Mesendoderm (in vitro differentiated cells): ENCODE data around the gene ZRSR2.

Source experiments
- DNase-seq: peaks from one replicate; pipeline ENCODE4 v3.0.0; 2013
- H2AK5ac ChIP-seq: 2 replicates; pipeline ENCODE4 v1.6.1; 2013; ENCODE audit warnings: low read length, inconsistent platforms
- H2BK120ac ChIP-seq: 2 replicates; pipeline ENCODE4 v1.6.1; 2013; ENCODE audit warnings: low read depth, mild to moderate bottlenecking, low read length, moderate library complexity, mixed read lengths
- H2BK15ac ChIP-seq: replicated peaks from 2 replicates; pipeline ENCODE4 v1.6.1; 2013; ENCODE audit warnings: low read depth, mild to moderate bottlenecking, moderate library complexity
- H2BK5ac ChIP-seq: 2 replicates; pipeline ENCODE4 v1.6.1; 2013; ENCODE audit warnings: low read length, inconsistent platforms
- H3K18ac ChIP-seq: 2 replicates; pipeline ENCODE4 v1.6.1; 2013; ENCODE audit warnings: mild to moderate bottlenecking, low read length, mixed read lengths
- H3K23ac ChIP-seq: one replicate; pipeline ENCODE4 v1.6.1; 2013; ENCODE audit warnings: low read length
- H3K27ac ChIP-seq: 2 replicates; pipeline ENCODE4 v1.5.1; 2013; ENCODE audit warnings: low read depth, mild to moderate bottlenecking, inconsistent platforms, low read length, moderate library complexity
- H3K27me3 ChIP-seq: 2 replicates; pipeline ENCODE4 v1.6.1; 2013; ENCODE audit warnings: low read length, control low read depth, mild to moderate bottlenecking, inconsistent platforms; ENCODE audit not compliant: insufficient read depth, poor library complexity
- H3K36me3 ChIP-seq: 2 replicates; pipeline ENCODE4 v1.6.1; 2013; ENCODE audit warnings: low read length, inconsistent platforms; ENCODE audit not compliant: control insufficient read depth, insufficient read depth
- H3K4ac ChIP-seq: one replicate; pipeline ENCODE4 v1.6.1; 2013; ENCODE audit warnings: low read depth, mild to moderate bottlenecking, low read length, moderate library complexity
- H3K4me1 ChIP-seq: 2 replicates; pipeline ENCODE4 v1.6.1; 2013; ENCODE audit warnings: low read depth, low read length, inconsistent platforms; ENCODE audit not compliant: control insufficient read depth
- H3K4me2 ChIP-seq: 2 replicates; pipeline ENCODE4 v1.6.1; 2013; ENCODE audit warnings: low read length
- H3K4me3 ChIP-seq: 2 replicates; pipeline ENCODE4 v1.5.1; 2013; ENCODE audit warnings: mild to moderate bottlenecking, low read length
- H3K56ac ChIP-seq: one replicate; pipeline ENCODE4 v1.6.1; 2013; ENCODE audit warnings: low read length
- H3K79me1 ChIP-seq: 2 replicates; pipeline ENCODE4 v1.6.1; 2013; ENCODE audit warnings: low read length, inconsistent platforms
- H3K79me2 ChIP-seq: 2 replicates; pipeline ENCODE4 v1.6.1; 2013; ENCODE audit warnings: mild to moderate bottlenecking, low read length; ENCODE audit not compliant: control insufficient read depth, insufficient read depth
- H3K9ac ChIP-seq: 2 replicates; pipeline ENCODE4 v1.6.1; 2013; ENCODE audit warnings: low read length, inconsistent platforms
- H4K5ac ChIP-seq: one replicate; pipeline ENCODE4 v1.6.1; 2013; ENCODE audit warnings: low read length
- H4K8ac ChIP-seq: one replicate; pipeline ENCODE4 v1.6.1; 2013; ENCODE audit warnings: low read depth, mild to moderate bottlenecking, control low read depth, low read length, moderate library complexity
- WGBS: extraction: QIAGEN DNeasy Blood & Tissue Kit; methylation state at CpG from one replicate; pipeline ENCODE4 v1.1.7; 2013; ENCODE audit warnings: low lambda C conversion rate, missing lambda C conversion rate; ENCODE audit not compliant: insufficient coverage; ENCODE audit errors: extremely low coverage; 5-methylcytosine and 5-hydroxymethylcytosine counted together

ZRSR2 gene

DNA sequence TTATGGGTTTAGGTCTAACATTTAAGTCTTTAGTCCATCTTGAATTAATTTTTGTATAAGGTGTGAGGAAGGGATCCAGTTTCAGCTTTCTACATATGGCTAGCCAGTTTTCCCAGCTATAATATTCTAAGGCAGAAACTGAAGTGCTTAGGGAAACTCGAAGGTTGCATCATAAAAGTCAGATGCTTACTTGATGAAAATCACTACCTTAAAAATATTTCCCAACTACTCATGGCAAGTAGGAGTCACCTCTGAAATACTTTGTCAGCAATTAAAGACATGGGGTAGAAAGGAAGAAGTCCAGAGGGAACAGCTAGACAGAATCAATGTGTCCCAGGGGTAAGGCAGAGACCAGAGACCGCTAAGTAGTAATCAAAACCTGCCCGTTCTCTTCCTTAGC is 70.6 kb downstream of the ZRSR2 start:
- no peak overlapping the region for H2AK5ac ChIP-seq
- H3K79me2 ChIP-seq, result no peaks in the 10 kb centered on the region
- no peak overlapping the region for H3K4me2 ChIP-seq
- no peak overlapping the region for H3K27ac ChIP-seq
- H3K23ac ChIP-seq, result no peak overlapping the region
- no peaks in the 10 kb centered on the region for H3K36me3 ChIP-seq
- no peak overlapping the region for H3K9ac ChIP-seq
- H2BK15ac ChIP-seq, result no peak overlapping the region
- H3K4me3 ChIP-seq, result no peak overlapping the region
- peaks cover 1% of the 10 kb centered on the region for H3K4me1 ChIP-seq
- H3K79me1 ChIP-seq, result no peaks in the 10 kb centered on the region
- H4K5ac ChIP-seq, result no peak overlapping the region
- no peak overlapping the region for H3K56ac ChIP-seq
- no peaks in the 10 kb centered on the region for H3K27me3 ChIP-seq
- H3K4ac ChIP-seq, result no peak overlapping the region
- no peak overlapping the region for H3K18ac ChIP-seq
- no peak overlapping the region for H2BK5ac ChIP-seq
- no peak overlapping the region for H2BK120ac ChIP-seq
- no peak for DNase-seq
- no CpG with 5 or more reads among the region's 3 CpGs for WGBS
- H4K8ac ChIP-seq, result no peak overlapping the region

GRCh38 chrX:15864023-15864422 is 73.7 kb downstream of the ZRSR2 start:
- Histone ChIP-seq H3K18ac (no peak overlapping the region), H3K27me3 (no peaks in the 10 kb centered on the region), H3K79me2 (no peaks in the 10 kb centered on the region), H4K5ac (no peak overlapping the region), H3K27ac (no peak overlapping the region), H3K79me1 (no peaks in the 10 kb centered on the region), H2BK15ac (no peak overlapping the region), H3K4ac (no peak overlapping the region), H2AK5ac (no peak overlapping the region), H2BK5ac (no peak overlapping the region), H2BK120ac (no peak overlapping the region), H3K56ac (no peak overlapping the region), H3K9ac (no peak overlapping the region), H3K4me2 (no peak overlapping the region), H3K4me1 (peaks cover 1% of the 10 kb centered on the region), H3K36me3 (no peaks in the 10 kb centered on the region), H3K4me3 (no peak overlapping the region), H3K23ac (no peak overlapping the region), H4K8ac (no peak overlapping the region)
- no peak for DNase-seq
- no CpG with 5 or more reads among the region's 3 CpGs for WGBS

- Histone ChIP-seq H3K27me3 (no peaks in the 10 kb centered on the region), H3K36me3 (no peaks in the 10 kb centered on the region), H3K27ac (no peak overlapping the region), H3K9ac (no peak overlapping the region), H3K18ac (no peak overlapping the region), H3K23ac (no peak overlapping the region), H2AK5ac (no peak overlapping the region), H2BK15ac (no peak overlapping the region), H3K79me2 (no peaks in the 10 kb centered on the region), H2BK5ac (no peak overlapping the region), H3K4me1 (peaks cover 1% of the 10 kb centered on the region), H3K79me1 (no peaks in the 10 kb centered on the region), H4K5ac (no peak overlapping the region), H3K56ac (no peak overlapping the region), H4K8ac (no peak overlapping the region), H3K4me2 (no peak overlapping the region), H3K4ac (no peak overlapping the region), H3K4me3 (no peak overlapping the region), H2BK120ac (no peak overlapping the region)
- no peak for DNase-seq
Measured at GRCh38 chrX:15864629-15865028, 74.3 kb downstream of the ZRSR2 start.

DNA sequence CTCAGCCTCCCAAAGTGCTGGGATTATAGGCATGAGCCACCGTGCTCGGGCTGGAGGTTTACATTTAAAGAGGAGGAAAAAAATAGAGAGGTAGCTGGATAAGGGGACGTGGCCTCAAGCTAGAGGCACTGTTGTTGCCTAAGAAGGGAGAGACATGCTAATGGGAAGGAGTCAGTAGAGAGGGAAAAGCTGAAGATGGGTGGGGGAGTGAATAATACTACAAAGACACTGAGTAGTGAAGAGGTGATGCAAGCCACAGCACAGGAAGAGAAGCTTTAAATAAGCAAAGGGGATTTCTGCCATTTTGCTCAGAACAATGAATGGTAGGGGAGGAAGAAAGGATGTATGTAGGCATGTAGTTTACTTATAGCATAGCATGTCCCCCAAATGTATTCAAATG is 75.9 kb downstream of the ZRSR2 start:
- Histone ChIP-seq H3K9ac (no peak overlapping the region), H3K4me2 (no peak overlapping the region), H3K36me3 (no peaks in the 10 kb centered on the region), H2BK120ac (no peak overlapping the region), H3K27ac (no peak overlapping the region), H2AK5ac (no peak overlapping the region), H4K8ac (no peak overlapping the region), H3K4me1 (peaks cover 1% of the 10 kb centered on the region), H3K56ac (peak overlapping the region; percentile 5), H4K5ac (no peak overlapping the region), H3K27me3 (no peaks in the 10 kb centered on the region), H3K4ac (no peak overlapping the region), H2BK15ac (no peak overlapping the region), H3K79me1 (no peaks in the 10 kb centered on the region), H3K4me3 (no peak overlapping the region), H2BK5ac (no peak overlapping the region), H3K18ac (no peak overlapping the region), H3K79me2 (no peaks in the 10 kb centered on the region), H3K23ac (no peak overlapping the region)
- WGBS, result no CpG with 5 or more reads among the region's 3 CpGs
- DNase-seq, result no peak

DNA sequence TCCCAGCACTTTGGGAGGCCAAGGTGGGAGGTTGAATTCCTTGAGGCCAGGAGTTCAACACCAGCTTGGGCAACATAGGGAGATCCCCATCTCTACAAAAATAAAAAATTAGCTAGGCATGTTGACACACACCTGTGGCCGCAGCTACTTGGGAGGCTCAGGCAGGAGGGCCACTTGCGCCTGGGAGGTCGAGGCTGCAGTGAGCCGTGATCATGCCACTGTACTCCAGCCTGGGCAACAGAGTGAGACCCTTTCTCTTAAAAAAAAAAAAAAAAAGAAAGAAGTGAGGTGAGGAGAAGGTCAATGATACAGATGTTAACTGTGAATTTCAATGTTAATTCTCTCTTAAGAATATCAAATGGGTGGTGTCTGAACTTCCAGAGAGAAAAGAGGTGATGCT is 79.4 kb downstream of the ZRSR2 start:
- no peak for DNase-seq
- Histone ChIP-seq H3K4ac (no peak overlapping the region), H3K9ac (no peak overlapping the region), H2AK5ac (no peak overlapping the region), H3K18ac (no peak overlapping the region), H2BK5ac (no peak overlapping the region), H3K23ac (no peak overlapping the region), H2BK15ac (no peak overlapping the region), H3K79me1 (no peaks in the 10 kb centered on the region), H3K4me1 (peaks cover 1% of the 10 kb centered on the region), H3K27ac (no peak overlapping the region), H3K4me3 (no peak overlapping the region), H3K56ac (no peak overlapping the region), H3K4me2 (no peak overlapping the region), H2BK120ac (no peak overlapping the region), H4K8ac (no peak overlapping the region), H3K36me3 (no peaks in the 10 kb centered on the region), H4K5ac (no peak overlapping the region), H3K79me2 (no peaks in the 10 kb centered on the region), H3K27me3 (no peaks in the 10 kb centered on the region)
- WGBS, result no CpG with 5 or more reads among the region's 4 CpGs

DNA sequence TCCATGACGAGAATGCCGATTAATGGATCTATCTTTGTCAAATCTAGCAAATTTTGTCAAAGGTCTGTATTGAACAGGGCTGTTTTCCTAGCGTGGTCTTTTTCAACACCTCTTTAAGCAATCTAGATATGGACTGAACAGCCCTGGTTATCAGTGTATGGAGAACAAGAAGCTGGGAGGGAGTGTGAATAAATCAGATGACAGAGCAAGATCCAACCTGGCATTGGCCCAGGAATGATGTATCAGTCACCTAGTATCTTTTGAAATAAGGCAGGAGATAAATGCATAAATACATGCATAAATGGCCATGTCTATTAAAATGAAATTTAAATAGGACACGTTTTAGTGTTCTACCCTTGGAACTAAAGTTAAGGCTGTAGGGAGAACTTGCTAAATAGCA is 80.0 kb downstream of the ZRSR2 start:
- Histone ChIP-seq H3K79me1 (no peaks in the 10 kb centered on the region), H3K23ac (no peak overlapping the region), H2AK5ac (no peak overlapping the region), H3K4me1 (no peaks in the 10 kb centered on the region), H4K5ac (no peak overlapping the region), H3K79me2 (no peaks in the 10 kb centered on the region), H2BK15ac (no peak overlapping the region), H3K4me2 (no peak overlapping the region), H2BK5ac (no peak overlapping the region), H3K4ac (no peak overlapping the region), H3K9ac (no peak overlapping the region), H3K27me3 (no peaks in the 10 kb centered on the region), H2BK120ac (no peak overlapping the region), H3K36me3 (no peaks in the 10 kb centered on the region), H3K4me3 (no peak overlapping the region), H3K56ac (no peak overlapping the region), H4K8ac (no peak overlapping the region), H3K18ac (no peak overlapping the region), H3K27ac (no peak overlapping the region)
- no peak for DNase-seq
- no CpG with 5 or more reads among the region's 4 CpGs for WGBS
